Vagina (tissue), 2 donors: ENCODE data around the gene VIPR2.

ENCODE experiments used
- POLR2AphosphoS5 ChIP-seq, 2 donors: sonication (generic); formaldehyde crosslinking; IDR thresholded peaks; one replicate each; pipeline ENCODE4 v1.9.0; 2017; ENCODE audit warnings: antibody characterized with exemption in 2 of 2, mild to moderate bottlenecking in 2 of 2, low read depth in 1 of 2; ENCODE audit not compliant: insufficient read depth in 1 of 2
- TF ChIP-seq, protein P1 (sequence below), 3 experiments: fragments of 450-650 bp in 2 of 3; fragments of 200-600 bp in 1 of 3; sonication (generic) in 1 of 3; IDR thresholded peaks; one replicate each; pipeline ENCODE4 v1.5.1; 2017 to 2019; ENCODE audit warnings: antibody characterized with exemption in 3 of 3, mild to moderate bottlenecking in 2 of 3, moderate library complexity in 2 of 3

DNA sequence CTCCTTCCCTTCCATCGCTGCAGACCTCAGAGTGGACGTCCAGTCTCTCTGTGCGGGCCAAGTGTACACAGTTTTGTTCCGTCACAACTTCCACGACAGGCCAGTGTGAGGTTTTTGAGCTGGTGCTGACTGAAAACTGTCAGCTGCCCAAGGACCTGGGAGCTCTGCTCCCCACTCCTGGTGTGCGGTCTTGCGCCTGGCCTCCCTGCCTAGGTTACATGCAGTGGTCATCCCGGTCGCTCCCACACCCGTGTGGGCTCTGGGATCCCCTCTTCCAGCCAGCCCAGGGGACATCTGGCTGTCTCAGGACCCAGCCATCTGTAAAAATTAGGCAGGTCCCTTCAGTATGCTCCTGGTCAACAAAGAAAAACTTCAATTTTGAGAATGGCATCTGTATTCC lies 127.5 kb downstream of the VIPR2 start:
- TF ChIP-seq, protein P1, sequence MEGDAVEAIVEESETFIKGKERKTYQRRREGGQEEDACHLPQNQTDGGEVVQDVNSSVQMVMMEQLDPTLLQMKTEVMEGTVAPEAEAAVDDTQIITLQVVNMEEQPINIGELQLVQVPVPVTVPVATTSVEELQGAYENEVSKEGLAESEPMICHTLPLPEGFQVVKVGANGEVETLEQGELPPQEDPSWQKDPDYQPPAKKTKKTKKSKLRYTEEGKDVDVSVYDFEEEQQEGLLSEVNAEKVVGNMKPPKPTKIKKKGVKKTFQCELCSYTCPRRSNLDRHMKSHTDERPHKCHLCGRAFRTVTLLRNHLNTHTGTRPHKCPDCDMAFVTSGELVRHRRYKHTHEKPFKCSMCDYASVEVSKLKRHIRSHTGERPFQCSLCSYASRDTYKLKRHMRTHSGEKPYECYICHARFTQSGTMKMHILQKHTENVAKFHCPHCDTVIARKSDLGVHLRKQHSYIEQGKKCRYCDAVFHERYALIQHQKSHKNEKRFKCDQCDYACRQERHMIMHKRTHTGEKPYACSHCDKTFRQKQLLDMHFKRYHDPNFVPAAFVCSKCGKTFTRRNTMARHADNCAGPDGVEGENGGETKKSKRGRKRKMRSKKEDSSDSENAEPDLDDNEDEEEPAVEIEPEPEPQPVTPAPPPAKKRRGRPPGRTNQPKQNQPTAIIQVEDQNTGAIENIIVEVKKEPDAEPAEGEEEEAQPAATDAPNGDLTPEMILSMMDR (IDR thresholded peaks at IDR 0.05), result no peak
- no peak for TF ChIP-seq POLR2AphosphoS5 (IDR thresholded peaks at IDR 0.05; ENCODE audit: insufficient read depth in 1 of 2, low read depth in 1 of 2)
